HG03342 (cell line): ENCODE data around the gene KDM4E.
A peak's percentile ranks its signal among the peaks of the same experiment; 100 is the strongest.
"Not testable (repeated sequence)": the region's sequence is repeated elsewhere in the genome, so short reads cannot be mapped to it uniquely, and the experiment has no call there.

ENCODE experiments used
- ATAC-seq: cut with Tn5 transposase; IDR thresholded peaks from one replicate; pipeline ENCODE4 v1.9.1; 2021; ENCODE audit warnings: mild to moderate bottlenecking, moderate library complexity; ENCODE audit not compliant: unreplicated experiment

KDM4E gene

GRCh38 chr11:95049122-95049521, 24.1 kb downstream of the KDM4E start, which contains the start of gene KDM4F:
TSS of gene KDM4F (plus strand) at chr11:95049422.
- not testable (repeated sequence) for ATAC-seq

- no peak for ATAC-seq
Observed at GRCh38 chr11:95050595-95051202, 25.6 kb downstream of the KDM4E start.

GRCh38 chr11:95054356-95054755, 29.3 kb downstream of the KDM4E start:
- ATAC-seq: no peak

GRCh38 chr11:95055283-95055897, 30.3 kb downstream of the KDM4E start:
- ATAC-seq: peak; percentile 97

- no peak for ATAC-seq
Observed at GRCh38 chr11:95057959-95058358, 32.9 kb downstream of the KDM4E start.

GRCh38 chr11:95058621-95059020, 33.6 kb downstream of the KDM4E start:
- ATAC-seq: no peak

- ATAC-seq: no peak
Observed at GRCh38 chr11:95059046-95059445, 34.0 kb downstream of the KDM4E start.

GRCh38 chr11:95065336-95065735, 40.3 kb downstream of the KDM4E start:
- ATAC-seq: no peak

GRCh38 chr11:95066716-95067038, 41.6 kb downstream of the KDM4E start, which contains the start of gene SRSF8:
TSS of gene SRSF8 (plus strand) at chr11:95066919. CDS start at chr11:95067227, 308 bp downstream.
- ATAC-seq: peak; percentile 35

GRCh38 chr11:95067039-95067840, 42.2 kb downstream of the KDM4E start:
- peak; percentile 52 for ATAC-seq

- no peak for ATAC-seq
Observed at GRCh38 chr11:95067841-95068219, 42.8 kb downstream of the KDM4E start.

GRCh38 chr11:95068549-95068948, 43.5 kb downstream of the KDM4E start:
- ATAC-seq: peak; percentile 73

GRCh38 chr11:95070471-95070870, 45.4 kb downstream of the KDM4E start:
- ATAC-seq: no peak

GRCh38 chr11:95072948-95073347, 47.9 kb downstream of the KDM4E start:
- no peak for ATAC-seq

- ATAC-seq: no peak
Observed at GRCh38 chr11:95074792-95075563, 49.9 kb downstream of the KDM4E start.

GRCh38 chr11:95076416-95076815, 51.4 kb downstream of the KDM4E start:
- peak; percentile 73 for ATAC-seq

- no peak for ATAC-seq
Observed at GRCh38 chr11:95076981-95077380, 51.9 kb downstream of the KDM4E start.
